GM18870 (cell line): ENCODE data around the gene AFAP1.

Experiments
- ATAC-seq: cut with Tn5 transposase; IDR thresholded peaks from one replicate; pipeline ENCODE4 v1.9.1; 2021; ENCODE audit warnings: moderate library complexity; ENCODE audit not compliant: unreplicated experiment

AFAP1 gene

DNA sequence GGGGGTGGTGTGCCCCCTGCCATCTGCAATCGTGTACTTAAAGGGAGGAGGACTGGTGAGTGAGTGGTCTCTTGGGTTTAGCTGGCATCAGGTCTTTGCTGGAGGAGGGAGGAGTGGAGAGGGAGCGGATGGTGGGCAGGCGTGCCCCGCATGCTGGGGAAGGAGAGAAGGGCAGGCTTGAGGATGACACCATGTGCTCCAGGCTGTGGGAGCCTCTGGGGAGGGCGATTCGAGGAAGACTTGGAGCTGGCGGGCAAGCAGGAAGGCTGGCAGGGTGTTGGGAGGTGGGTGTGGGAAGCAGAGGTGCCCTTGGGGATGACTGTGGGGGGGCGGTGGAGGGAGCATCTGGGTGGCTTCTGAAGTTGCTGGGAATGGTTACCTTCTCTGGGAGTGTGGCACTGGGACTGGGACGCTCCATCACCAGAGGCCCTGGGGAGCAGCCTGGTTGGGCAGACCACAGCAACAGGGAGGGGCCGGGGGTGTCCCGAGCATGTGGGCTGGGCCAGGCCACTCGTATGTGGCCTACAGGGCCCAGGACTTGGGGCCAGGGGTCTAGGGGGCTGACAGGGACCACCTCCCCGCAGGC, 30.8 kb upstream of the AFAP1 start:
- no peak for ATAC-seq

GRCh38 chr4:7968262-7968896, 28.7 kb upstream of the AFAP1 start:
- ATAC-seq, result no peak

DNA sequence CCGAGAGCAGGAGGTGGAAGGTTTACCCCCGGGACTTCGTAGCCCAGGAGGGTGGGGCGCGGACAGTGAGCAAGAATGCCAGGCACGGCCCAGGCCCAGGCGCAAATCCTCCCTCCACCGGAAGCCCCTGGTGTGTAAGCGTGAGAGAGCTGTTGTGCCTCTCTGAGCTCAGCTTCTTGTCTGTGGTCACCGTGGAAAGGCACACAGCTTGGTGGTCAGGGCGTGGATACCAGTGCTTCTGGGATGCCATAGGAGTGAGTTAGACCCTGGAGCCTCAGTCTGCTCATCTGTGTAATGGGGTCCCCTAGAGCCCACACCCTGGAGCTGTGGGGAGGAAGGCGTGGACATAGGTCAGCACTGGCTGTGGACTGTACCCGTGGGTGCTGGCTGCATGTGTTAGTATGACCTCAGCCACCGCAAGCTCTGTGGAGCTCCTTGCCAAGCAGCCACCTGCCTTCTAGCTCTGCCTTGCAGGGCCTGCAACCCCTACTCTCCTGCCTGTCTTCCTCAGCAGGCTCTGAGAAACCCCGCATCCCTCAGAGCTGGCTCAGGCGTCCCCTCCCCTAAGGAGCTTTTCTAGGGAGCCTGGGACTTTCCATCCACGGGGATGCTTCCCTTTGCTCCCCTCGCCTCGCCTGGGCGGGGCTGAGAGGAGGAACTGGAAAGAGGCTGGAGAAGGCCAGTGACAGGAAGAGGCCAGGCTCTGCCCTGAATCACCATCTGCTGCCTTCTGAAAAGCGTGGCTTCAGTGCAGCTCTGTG, 28.0 kb upstream of the AFAP1 start:
- ATAC-seq, result no peak

DNA sequence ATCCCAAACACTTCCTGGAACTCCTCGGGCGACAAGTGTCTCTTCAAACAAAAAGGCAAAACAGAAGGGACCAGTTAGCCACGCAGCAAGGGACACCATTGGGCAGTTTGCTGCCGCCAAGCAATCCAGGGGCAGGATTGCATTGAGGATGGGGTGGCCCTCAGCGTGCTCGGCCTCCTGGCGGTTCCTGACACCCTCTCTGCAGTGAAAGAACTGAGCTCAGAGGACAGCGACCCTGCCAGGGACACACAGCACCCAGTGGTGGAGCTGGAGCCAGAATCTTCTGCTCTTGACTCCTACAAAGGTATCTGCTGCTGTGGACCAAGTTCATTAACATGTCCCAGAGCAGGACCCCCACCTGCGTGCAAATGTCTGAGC, 27.4 kb upstream of the AFAP1 start:
- ATAC-seq, result no peak

GRCh38 chr4:7966281-7967062, 26.8 kb upstream of the AFAP1 start:
- ATAC-seq, result no peak

DNA sequence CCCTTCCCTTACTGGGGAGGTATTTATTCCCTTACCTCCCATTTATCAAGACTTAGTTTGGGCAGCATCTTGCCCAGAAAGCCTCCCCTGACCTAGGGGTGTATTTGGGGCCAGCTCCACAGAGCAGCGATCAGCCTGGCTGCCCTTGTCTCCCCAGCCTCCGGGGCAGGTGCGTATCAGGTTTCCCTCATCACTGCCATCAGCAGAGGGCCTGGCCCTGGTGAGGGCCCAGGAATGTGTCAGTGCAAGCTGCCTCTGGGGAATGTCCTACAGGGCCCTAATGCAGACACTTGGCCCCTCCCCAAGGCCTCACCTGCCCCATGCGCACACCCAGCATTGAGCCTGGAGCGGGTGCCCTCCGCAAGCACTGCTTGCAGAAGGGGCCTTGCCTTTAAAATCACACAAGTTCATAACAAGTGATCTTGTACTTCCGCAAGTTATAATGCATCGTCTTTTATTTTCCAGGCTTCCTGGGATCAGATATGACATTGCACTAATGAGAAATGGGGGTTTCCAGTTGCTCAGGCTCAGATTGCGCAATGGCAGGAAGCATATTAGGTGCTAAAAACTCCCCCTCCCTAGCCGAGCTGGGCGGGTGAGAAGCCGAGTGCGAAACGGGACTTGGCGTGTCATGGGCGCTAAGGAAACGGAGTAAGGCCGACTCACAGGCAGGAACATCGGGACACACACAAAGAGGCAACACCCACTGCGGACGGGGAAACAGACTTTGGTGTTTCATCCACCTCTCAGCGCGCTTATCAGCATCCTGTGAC, 25.4 kb upstream of the AFAP1 start:
- no peak for ATAC-seq

GRCh38 chr4:7964459-7964858, 24.8 kb upstream of the AFAP1 start:
- ATAC-seq, result no peak

GRCh38 chr4:7963691-7964090, 24.0 kb upstream of the AFAP1 start:
- no peak for ATAC-seq

GRCh38 chr4:7962609-7963508, 23.2 kb upstream of the AFAP1 start:
- ATAC-seq, result no peak

DNA sequence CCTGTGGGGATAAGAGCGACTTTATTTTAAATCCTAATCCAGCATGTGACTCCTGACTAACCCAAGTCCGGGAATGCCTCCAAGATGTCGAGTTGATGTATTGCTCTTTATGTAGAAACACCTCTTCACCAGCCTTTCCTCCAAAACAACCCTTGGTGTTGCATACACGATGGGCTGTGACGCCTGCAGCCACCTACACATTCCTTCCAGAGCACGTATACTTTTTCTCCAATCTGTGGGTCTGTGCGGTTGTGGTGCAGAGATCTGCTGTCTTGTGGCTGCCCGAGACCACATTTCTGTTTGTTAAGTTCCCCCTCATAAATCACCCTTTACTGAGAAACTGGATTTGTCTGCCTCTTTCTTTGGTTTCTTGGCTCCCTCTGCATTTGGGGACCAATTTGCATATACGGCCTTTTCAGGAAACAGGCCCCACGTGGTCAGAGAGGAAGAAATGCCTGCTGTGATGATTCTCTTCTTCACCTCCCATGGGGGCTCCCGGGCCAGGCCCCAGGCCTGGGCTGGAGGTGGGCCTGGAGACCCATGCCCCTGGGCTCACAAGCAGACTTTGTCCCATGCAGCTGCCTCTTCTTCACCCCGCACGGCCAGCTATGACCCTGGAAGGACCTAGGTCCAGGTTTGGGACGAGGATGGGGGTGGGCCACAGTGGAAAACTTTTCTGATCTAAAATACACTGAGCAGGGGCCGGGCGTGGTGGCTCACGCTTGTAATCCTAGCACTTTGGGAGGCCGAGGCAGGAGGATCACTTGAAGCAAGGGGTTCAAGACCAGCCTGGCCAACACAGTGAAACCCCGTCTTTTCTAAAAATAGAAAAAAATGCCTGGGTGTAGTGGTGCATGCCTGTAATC, 21.4 kb upstream of the AFAP1 start:
- ATAC-seq, result peak; percentile 43

- ATAC-seq, result no peak
These were observed 20.5 kb upstream of the AFAP1 start for GRCh38 chr4:7960017-7960789.

DNA sequence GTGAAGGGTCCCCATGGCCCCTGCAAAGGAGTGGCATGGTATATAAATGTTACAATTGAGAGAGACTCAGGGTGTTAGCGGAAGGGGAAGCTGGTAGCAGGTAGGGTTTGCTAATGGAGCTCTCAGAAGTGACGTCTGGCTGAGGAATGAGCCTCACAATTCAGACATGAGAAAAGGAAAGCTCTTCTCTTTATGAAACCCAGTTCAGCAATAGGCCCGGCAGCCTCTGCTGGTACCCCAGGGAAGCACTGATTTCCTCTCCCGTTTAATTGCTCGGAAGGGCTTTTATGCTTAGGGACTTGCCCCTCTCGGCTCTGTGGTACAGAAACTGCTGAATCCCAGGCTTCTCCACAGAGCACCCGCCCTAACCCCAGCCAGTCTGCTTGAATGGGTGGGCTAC, 19.4 kb upstream of the AFAP1 start:
- ATAC-seq, result no peak

DNA sequence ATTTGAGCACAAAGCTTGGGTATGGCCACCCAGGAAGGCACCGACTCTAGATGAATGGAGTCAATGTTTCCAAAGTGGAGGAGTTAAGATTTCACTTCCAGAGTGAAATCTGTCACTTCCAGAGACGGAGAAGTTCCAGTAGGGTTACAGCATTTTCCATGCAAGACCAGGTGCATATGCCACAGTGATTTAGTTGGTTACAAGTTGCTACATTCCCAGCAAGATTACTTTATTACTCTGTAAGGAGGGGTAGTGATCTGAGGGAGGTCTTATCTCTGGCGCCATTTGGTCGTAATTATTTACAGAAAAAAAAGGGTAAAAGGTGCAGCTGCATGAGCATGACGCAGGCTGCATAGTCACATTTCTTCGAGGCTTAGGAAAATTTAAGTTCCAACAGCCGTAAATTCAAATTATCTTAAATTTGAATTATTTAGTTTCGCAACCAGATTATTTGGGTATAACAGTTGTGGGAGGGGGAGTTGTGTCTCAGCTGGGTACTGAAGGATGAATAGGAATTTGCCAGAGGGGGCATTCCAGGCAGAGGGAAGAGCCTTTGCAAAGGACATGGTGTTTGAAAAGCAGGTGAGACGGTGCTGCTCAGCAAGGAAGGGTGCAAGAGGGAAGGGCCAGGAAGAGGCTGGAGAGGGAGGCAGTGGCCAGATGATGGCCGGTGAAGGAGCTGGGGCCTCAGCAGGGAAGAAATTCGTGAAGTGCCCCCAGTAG, 17.4 kb upstream of the AFAP1 start:
- ATAC-seq, result no peak

- ATAC-seq, result no peak
These were observed 16.7 kb upstream of the AFAP1 start for GRCh38 chr4:7956270-7956808.

DNA sequence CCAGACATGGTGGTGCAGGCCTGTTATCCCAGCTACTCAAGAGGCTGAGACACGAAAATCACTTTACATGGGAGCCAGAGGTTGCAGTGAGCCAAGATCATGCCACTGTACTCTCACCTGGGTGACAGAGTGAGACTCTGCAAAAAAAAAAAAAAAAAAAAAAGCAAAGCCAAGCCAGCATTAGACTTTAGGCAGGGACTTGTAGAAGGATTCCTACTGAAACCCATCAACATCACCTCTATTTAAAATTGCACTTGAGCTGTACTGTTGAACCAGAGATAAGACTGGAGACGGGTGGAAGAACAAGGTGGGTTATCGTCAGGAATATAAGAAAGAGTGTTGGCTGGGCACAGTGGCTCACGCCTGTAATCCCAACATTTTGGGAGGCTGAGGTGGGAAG, 15.7 kb upstream of the AFAP1 start:
- ATAC-seq, result no peak

GRCh38 chr4:7952615-7953014, 13.0 kb upstream of the AFAP1 start:
- ATAC-seq, result no peak
